GM12878 (cell line): ENCODE results near the gene SNAI3. TPM values are rescaled to one million over a fixed set of nuclear protein-coding genes. Genes with fewer than 3 reads are reported as not detected.

Experiments used
- ASH2L ChIP-seq: fragments of 300-600, 200-600 bp; sonication (generic); IDR thresholded peaks from 2 replicates; pipeline ENCODE4 v1.6.1; 2017; ENCODE audit warnings: low read depth, mild to moderate bottlenecking, borderline replicate concordance
- BCL11A ChIP-seq: IDR thresholded peaks from 2 replicates; pipeline ENCODE4 v1.6.1; 2011; ENCODE audit warnings: low read depth, low read length
- HCFC1 ChIP-seq: fragments of 150-350 bp; IDR thresholded peaks from 2 replicates; pipeline ENCODE4 v1.6.1; 2014; ENCODE audit warnings: low read length
- JUNB ChIP-seq: IDR thresholded peaks from 2 replicates; pipeline ENCODE4 v1.6.1; 2016; ENCODE audit warnings: antibody characterized with exemption, mild to moderate bottlenecking
- KAT2A ChIP-seq: conservative IDR thresholded peaks from 2 replicates; pipeline ENCODE4 v1.6.1; 2011; ENCODE audit warnings: low read depth, low read length; ENCODE audit not compliant: control insufficient read depth
- MAX ChIP-seq: IDR thresholded peaks from 2 replicates; pipeline ENCODE4 v1.6.1; 2012; ENCODE audit warnings: low read depth, low read length, improper control_type of control experiment
- MTA2 ChIP-seq: fragments of 450-650 bp; IDR thresholded peaks from 2 replicates; pipeline ENCODE4 v1.6.1; 2016; ENCODE audit warnings: low read depth, mild to moderate bottlenecking, moderate library complexity
- PAX5 ChIP-seq: IDR thresholded peaks from 2 replicates; pipeline ENCODE4 v1.6.1; 2011; ENCODE audit warnings: low read depth, low read length, borderline replicate concordance
- RAD21 ChIP-seq: IDR thresholded peaks from 2 replicates; pipeline ENCODE4 v1.6.1; 2011; ENCODE audit warnings: mild to moderate bottlenecking, low read depth, low read length, moderate library complexity; ENCODE audit not compliant: insufficient read depth
- RB1 ChIP-seq: fragments of 450-650 bp; formaldehyde crosslinking; IDR thresholded peaks from 2 replicates; pipeline ENCODE4 v1.6.1; 2017; ENCODE audit warnings: mild to moderate bottlenecking, borderline replicate concordance
- SMARCA5 ChIP-seq: fragments of 450-650 bp; IDR thresholded peaks from 2 replicates; pipeline ENCODE4 v1.6.1; 2017; ENCODE audit warnings: mild to moderate bottlenecking
- SREBF2 ChIP-seq: IDR thresholded peaks from 2 replicates; pipeline ENCODE4 v1.6.1; 2012; ENCODE audit warnings: mild to moderate bottlenecking, low read length
- SRF ChIP-seq, 2 experiments: IDR thresholded peaks; 2 replicates each; pipeline ENCODE4 v1.6.1; 2011; ENCODE audit warnings: low read depth in 2 of 2, low read length in 2 of 2, mild to moderate bottlenecking in 1 of 2, moderate library complexity in 1 of 2
- SUZ12 ChIP-seq: fragments of 200-600 bp; sonication (generic); IDR thresholded peaks from one replicate; pipeline ENCODE4 v1.6.1; 2018; ENCODE audit warnings: antibody characterized with exemption, mild to moderate bottlenecking; ENCODE audit not compliant: unreplicated experiment
- TCF12 ChIP-seq: IDR thresholded peaks from 2 replicates; pipeline ENCODE4 v1.6.1; 2011; ENCODE audit warnings: low read depth, mild to moderate bottlenecking, low read length
- YY1 ChIP-seq: IDR thresholded peaks from 2 replicates; pipeline ENCODE4 v1.6.1; 2011; ENCODE audit warnings: low read depth, mild to moderate bottlenecking, low read length
- ZNF207 ChIP-seq: fragments of 450-650 bp; IDR thresholded peaks from 2 replicates; pipeline ENCODE4 v1.6.1; 2014; ENCODE audit warnings: antibody characterized with exemption, mild to moderate bottlenecking, borderline replicate concordance
- ZZZ3 ChIP-seq: IDR thresholded peaks from 2 replicates; pipeline ENCODE4 v1.6.1; 2011; ENCODE audit warnings: low read depth; ENCODE audit not compliant: control insufficient read depth, insufficient read length
- polyA plus RNA-seq, 11 experiments: library from polyadenylated mRNA; depleted of rRNA in 4 of 11; unstranded in 6 of 11; stranded (reverse) in 5 of 11; fragments of >200 nt; fragmentation: Nextera tagmentation in 4 of 11; fragmentation: Illumina TruSeq in 1 of 11; extraction: Ambion mirVana in 4 of 11; extraction: Trizol in 1 of 11; gene quantifications; 1 replicate in 1 of 11; 2 replicates in 10 of 11; pipeline versions ENCODE4 v1.2.1 to v1.2.3, GENCODE V29; 2011 to 2016; ENCODE audit warnings: inconsistent platforms in 2 of 11, missing spikeins in 2 of 11, low read depth in 1 of 11
- total RNA-seq, 4 experiments: library from RNA; depleted of rRNA in 3 of 4; stranded (reverse); fragments of >200 nt in 3 of 4; fragmentation: Illumina TruSeq in 1 of 4; extraction: Trizol in 1 of 4; gene quantifications; 2 replicates each; pipeline versions ENCODE4 v1.2.1 to v1.2.3, GENCODE V29; 2013 to 2021
- TF ChIP-seq, protein P1 (sequence below): IDR thresholded peaks from 2 replicates; pipeline ENCODE4 v1.6.1; 2012; ENCODE audit warnings: improper control_type of control experiment, low read depth, low read length; ENCODE audit not compliant: insufficient replicate concordance
- TF ChIP-seq, protein P2 (sequence below): IDR thresholded peaks from 2 replicates; pipeline ENCODE4 v1.6.1; 2012; ENCODE audit warnings: low read length, inconsistent platforms
- TF ChIP-seq, protein P3 (sequence below): fragments of 150-350 bp; IDR thresholded peaks from 2 replicates; pipeline ENCODE4 v1.6.1; 2016; ENCODE audit warnings: low read depth, low read length

The SNAI3 gene
- total and polyA plus RNA-seq, 10 of the 15 experiments (the other 5 are each of a cell fraction or from before 2014, with no cell fraction given): 0.21 to 7.4 (median 3.0) TPM

DNA sequence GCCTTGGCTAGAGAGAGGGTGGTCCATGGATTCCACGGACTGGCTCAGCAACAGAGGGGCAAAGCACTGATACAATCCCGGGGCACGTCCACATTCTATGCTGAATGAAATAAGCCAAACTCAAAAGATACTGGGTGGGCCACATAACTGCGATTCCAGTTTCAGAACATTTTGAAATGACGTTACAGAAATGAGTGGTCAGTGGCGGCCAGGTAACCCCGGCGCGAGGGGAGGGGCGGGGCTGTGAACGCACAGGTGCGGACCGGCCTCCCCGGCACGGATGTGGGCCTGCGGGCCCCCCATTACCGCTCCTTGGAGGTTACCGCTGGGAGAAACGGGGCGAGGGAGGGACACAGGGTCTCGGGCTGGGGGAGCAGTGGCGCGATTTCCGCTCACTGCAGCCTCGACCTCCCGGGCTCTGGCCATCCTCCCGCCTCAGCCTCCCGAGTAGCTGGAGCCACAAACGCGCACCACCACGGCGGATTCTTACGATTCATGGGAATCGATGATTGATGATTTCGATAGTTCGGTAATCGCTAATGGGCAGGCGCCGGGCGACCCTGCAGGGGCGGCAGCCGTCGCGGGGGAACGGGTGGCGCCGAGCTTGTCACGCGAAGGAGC is 24.0 kb downstream of the SNAI3 start (continued):
- TF ChIP-seq, protein P1, sequence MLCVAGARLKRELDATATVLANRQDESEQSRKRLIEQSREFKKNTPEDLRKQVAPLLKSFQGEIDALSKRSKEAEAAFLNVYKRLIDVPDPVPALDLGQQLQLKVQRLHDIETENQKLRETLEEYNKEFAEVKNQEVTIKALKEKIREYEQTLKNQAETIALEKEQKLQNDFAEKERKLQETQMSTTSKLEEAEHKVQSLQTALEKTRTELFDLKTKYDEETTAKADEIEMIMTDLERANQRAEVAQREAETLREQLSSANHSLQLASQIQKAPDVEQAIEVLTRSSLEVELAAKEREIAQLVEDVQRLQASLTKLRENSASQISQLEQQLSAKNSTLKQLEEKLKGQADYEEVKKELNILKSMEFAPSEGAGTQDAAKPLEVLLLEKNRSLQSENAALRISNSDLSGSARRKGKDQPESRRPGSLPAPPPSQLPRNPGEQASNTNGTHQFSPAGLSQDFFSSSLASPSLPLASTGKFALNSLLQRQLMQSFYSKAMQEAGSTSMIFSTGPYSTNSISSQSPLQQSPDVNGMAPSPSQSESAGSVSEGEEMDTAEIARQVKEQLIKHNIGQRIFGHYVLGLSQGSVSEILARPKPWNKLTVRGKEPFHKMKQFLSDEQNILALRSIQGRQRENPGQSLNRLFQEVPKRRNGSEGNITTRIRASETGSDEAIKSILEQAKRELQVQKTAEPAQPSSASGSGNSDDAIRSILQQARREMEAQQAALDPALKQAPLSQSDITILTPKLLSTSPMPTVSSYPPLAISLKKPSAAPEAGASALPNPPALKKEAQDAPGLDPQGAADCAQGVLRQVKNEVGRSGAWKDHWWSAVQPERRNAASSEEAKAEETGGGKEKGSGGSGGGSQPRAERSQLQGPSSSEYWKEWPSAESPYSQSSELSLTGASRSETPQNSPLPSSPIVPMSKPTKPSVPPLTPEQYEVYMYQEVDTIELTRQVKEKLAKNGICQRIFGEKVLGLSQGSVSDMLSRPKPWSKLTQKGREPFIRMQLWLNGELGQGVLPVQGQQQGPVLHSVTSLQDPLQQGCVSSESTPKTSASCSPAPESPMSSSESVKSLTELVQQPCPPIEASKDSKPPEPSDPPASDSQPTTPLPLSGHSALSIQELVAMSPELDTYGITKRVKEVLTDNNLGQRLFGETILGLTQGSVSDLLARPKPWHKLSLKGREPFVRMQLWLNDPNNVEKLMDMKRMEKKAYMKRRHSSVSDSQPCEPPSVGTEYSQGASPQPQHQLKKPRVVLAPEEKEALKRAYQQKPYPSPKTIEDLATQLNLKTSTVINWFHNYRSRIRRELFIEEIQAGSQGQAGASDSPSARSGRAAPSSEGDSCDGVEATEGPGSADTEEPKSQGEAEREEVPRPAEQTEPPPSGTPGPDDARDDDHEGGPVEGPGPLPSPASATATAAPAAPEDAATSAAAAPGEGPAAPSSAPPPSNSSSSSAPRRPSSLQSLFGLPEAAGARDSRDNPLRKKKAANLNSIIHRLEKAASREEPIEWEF: peak; percentile 41
- TF ChIP-seq RB1: no peak
- TF ChIP-seq ZZZ3: no peak
- TF ChIP-seq SUZ12: no peak
- TF ChIP-seq, protein P2, sequence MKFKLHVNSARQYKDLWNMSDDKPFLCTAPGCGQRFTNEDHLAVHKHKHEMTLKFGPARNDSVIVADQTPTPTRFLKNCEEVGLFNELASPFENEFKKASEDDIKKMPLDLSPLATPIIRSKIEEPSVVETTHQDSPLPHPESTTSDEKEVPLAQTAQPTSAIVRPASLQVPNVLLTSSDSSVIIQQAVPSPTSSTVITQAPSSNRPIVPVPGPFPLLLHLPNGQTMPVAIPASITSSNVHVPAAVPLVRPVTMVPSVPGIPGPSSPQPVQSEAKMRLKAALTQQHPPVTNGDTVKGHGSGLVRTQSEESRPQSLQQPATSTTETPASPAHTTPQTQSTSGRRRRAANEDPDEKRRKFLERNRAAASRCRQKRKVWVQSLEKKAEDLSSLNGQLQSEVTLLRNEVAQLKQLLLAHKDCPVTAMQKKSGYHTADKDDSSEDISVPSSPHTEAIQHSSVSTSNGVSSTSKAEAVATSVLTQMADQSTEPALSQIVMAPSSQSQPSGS: no peak
- peak in 1 of 2 experiments; percentile 61; a peak in 1 of 4 replicates for TF ChIP-seq SRF (IDR thresholded peaks at IDR 0.05; ENCODE audit: low read depth in 2 of 2, low read length in 2 of 2)
- TF ChIP-seq ASH2L: no peak
- no peak for TF ChIP-seq KAT2A
- no peak for TF ChIP-seq PAX5
- TF ChIP-seq YY1: no peak
- TF ChIP-seq ZNF207: no peak
- no peak for TF ChIP-seq SREBF2
- no peak for TF ChIP-seq JUNB
- no peak for TF ChIP-seq MAX
- no peak for TF ChIP-seq HCFC1
- TF ChIP-seq TCF12: 0 out of 2 replicates have a peak, but pooled peaks have one; percentile 59
- TF ChIP-seq RAD21: no peak
- no peak for TF ChIP-seq BCL11A
- TF ChIP-seq, protein P3, sequence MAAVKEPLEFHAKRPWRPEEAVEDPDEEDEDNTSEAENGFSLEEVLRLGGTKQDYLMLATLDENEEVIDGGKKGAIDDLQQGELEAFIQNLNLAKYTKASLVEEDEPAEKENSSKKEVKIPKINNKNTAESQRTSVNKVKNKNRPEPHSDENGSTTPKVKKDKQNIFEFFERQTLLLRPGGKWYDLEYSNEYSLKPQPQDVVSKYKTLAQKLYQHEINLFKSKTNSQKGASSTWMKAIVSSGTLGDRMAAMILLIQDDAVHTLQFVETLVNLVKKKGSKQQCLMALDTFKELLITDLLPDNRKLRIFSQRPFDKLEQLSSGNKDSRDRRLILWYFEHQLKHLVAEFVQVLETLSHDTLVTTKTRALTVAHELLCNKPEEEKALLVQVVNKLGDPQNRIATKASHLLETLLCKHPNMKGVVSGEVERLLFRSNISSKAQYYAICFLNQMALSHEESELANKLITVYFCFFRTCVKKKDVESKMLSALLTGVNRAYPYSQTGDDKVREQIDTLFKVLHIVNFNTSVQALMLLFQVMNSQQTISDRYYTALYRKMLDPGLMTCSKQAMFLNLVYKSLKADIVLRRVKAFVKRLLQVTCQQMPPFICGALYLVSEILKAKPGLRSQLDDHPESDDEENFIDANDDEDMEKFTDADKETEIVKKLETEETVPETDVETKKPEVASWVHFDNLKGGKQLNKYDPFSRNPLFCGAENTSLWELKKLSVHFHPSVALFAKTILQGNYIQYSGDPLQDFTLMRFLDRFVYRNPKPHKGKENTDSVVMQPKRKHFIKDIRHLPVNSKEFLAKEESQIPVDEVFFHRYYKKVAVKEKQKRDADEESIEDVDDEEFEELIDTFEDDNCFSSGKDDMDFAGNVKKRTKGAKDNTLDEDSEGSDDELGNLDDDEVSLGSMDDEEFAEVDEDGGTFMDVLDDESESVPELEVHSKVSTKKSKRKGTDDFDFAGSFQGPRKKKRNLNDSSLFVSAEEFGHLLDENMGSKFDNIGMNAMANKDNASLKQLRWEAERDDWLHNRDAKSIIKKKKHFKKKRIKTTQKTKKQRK: no peak
- TF ChIP-seq MTA2: no peak
- no peak; the same call in 1 of the 2 replicates for TF ChIP-seq SMARCA5
